ENCODE measurements around the gene MAP1LC3C.

- TF ChIP-seq CTCF (IDR thresholded peaks at IDR 0.05; ENCODE audit: poor library complexity) (no peak), EZH2 (IDR thresholded peaks at IDR 0.05; ENCODE audit: borderline replicate concordance) (no peak), EZH2phosphoT487 (IDR thresholded peaks at IDR 0.05; ENCODE audit: low read depth, severe bottlenecking, unreplicated experiment) (no peak)
Observed at GRCh38 chr1:242025681-242026080, 26.8 kb upstream of the MAP1LC3C start.

Data from hepatocyte (in vitro differentiated cells).